NCI-H69 (cell line): ENCODE data around the gene METTL1.
"Not testable (repeated sequence)": the region's sequence is repeated elsewhere in the genome, so short reads cannot be mapped to it uniquely, and the experiment has no call there.

ENCODE experiments used
- DNase-seq: peaks from one replicate; lab custom pipeline; 2025; lab: John Stamatoyannopoulos, UW

The METTL1 gene

DNA sequence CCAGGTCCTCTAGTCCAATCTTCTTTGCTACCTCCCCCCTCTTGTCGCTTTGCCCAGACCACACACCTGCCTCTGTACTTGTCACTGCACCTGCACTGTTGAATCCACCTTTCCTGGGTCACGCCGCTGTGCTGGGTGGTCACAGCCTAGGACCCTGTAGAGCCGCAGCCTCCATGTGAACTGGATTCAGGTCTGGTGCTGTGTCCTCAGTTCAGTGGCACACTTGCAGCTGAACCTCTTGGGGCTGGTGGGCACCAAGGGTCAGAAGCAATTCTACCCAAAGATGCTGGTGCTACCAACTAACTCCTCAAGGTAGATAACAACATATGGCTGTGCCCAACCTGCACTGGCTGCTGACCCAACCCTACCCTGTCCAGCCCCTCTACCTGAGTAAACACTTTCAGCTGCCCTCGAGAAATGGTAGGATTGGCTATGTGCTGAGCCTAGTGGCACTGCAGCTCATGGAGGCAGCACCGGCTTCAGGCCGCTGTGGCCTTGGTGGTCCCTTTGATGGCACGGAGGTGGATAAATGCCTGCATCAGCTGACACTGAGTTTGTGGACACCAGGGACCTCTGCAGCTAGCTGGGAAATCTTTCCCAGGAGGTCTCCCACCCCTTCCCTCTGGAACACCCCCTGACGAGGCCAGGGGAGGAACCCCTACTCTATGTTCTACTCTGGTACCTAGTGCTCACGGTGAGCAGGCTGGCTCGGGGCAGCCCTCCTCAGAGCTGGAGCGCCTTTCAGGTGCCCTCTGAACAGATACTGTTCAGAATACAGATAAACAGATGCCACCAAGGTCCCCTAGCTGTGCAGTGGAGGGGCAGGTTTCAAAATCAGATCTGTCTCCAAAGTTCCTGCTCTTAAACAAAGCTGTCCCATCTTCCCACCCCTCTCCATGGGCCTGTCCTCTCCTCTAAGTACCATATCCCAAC is 47.6 kb downstream of the METTL1 start:
- DNase-seq, result no peak

DNA sequence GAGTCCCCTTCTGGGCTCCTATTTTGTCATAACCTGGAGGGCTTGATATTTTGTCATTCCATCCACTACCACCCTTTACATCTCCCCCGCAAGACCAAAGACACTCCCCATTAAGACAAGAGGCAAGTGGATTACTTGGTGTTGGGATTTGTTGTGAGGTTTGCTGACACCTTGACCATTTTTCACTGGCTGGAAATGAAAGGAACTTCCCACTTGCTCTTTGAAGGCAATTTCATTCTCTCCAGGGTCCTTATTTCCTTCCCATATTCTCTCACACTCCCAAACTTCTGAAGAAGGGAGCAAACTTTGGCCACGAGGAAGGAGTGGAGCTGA is 48.3 kb downstream of the METTL1 start:
- DNase-seq, result no peak

DNA sequence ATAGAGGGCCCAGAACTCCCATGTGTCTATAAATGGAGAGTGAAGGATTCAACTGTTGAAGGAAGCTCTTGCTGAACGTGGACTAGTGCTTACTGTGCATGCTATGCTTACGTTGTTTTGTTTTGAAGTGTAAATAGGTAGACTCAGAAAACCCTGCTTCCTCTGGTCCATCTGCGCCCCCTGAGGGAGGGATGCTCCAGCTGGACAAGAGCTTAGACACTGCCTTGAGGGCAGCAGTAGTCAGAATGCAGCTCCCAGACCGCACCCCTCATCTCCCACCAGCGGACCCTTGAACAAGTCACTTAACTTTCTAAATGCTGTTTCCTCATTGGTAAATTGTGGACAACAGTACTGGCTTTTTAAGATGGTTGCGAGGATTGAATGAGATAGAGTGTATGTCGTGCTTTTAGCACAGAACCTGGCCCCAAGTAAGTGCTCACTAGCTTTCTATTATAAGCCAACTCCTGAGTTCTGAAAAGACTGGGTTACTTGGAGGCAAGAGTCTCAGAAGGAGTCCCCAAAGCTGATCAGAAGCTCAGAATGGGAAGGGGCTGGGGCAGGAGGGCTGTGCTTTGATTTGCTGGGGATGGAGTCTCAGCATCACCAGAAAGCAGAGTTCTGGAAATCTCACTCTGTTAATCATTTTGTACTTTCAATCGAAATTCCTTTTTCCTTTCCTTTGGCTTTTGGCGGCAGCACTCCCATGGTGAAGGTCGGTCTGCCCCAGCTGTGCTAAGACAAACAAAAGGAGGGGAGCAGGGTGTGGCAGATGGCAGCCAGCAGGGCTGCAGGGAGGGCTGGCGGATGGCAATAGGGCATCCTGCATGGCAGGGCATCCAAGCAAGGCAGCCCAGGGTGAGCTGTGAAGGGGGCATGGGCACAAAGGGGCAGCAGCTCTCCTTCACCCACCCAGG is 48.9 kb downstream of the METTL1 start:
- DNase-seq, result peak; percentile 87

DNA sequence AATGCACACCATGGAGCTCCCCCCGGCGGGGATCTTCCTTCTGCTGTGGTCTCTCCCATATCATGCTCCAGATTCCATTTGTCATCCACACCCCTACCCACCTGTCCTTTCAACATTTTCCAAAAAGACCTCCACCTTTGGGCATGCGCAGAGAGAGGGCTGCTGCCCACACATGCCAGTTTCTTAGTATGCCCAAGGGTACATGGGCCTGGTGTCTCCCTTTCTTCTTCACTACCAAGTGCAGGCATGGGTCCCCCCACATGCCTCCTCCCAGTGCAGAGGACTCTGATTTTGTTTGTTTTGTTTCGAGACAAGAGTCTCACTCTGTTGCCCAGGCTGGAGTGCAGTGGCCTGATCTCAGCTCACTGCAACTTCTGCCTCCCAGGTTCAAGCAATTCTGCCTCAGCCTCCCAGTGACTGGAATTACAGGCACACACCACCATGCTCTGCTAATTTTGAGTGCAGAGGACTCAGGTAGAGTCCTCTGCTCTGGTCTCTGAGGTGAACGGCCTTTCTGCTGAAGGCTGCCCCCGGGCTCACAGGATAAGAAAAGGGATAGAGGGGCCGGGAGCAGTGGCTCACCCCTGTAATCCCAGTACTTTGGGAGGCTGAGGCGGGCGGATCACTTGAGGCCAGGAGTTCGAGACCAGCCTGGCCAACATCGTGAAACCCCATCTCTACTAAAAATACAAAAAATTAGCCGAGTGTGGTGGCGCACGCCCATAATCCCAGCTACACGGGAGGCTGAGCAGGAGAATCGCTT is 49.9 kb downstream of the METTL1 start:
- DNase-seq, result not testable (repeated sequence)

DNA sequence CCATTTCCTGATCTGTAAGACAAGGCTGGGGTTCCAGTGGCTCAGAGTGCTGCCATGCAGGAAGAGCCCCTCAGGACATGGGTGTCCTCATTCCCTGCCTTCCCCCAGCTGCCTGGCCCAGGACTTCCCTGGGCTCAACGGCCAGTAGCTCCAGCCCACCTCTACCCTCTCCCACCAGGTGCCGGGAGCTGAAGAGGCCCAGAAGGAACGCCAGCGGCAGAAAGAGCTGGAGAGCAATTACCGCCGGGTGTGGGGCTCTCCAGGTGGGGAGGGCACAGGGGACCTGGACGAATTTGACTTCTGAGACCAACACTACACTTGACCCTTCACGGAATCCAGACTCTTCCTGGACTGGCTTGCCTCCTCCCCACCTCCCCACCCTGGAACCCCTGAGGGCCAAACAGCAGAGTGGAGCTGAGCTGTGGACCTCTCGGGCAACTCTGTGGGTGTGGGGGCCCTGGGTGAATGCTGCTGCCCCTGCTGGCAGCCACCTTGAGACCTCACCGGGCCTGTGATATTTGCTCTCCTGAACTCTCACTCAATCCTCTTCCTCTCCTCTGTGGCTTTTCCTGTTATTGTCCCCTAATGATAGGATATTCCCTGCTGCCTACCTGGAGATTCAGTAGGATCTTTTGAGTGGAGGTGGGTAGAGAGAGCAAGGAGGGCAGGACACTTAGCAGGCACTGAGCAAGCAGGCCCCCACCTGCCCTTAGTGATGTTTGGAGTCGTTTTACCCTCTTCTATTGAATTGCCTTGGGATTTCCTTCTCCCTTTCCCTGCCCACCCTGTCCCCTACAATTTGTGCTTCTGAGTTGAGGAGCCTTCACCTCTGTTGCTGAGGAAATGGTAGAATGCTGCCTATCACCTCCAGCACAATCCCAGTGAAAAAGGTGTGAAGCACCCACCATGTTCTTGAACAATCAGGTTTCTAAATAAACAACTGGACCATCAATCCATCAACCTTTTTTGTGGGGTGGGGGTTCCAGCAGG is 51.0 kb downstream of the METTL1 start:
- DNase-seq, result no peak

DNA sequence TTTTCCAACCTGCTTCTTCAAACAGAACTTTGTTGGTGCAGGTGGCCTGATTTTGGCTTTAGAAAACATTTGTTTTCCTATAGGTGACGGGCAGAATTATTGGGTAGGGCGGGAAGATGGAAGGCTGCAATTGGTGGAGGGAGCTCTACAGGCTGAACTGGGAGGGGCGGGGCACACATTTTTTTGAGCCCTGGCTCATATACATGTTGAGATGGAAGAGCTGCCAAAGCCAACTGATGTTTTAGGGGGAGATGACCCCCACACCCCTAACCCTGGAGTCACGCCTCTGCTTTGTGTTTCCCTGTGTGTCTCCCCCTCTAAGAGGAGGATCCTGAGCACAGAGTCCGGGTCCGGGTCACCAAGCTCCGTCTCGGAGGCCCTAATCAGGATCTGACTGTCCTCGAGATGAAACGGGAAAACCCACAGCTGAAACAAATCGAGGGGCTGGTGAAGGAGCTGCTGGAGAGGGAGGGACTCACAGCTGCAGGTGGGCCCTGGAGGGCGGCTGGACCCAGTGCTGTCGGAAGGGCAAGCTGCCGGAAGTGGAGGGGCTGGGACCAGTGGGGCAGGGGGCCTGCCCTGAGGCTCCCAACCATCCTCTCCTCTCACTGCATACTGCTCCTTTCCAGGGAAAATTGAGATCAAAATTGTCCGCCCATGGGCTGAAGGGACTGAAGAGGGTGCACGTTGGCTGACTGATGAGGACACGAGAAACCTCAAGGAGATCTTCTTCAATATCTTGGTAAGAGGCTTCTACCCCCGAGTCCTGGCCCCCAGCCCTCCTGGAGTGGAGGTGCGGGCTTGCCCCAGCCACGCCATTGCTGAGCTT is 51.9 kb downstream of the METTL1 start:
- no peak for DNase-seq

DNA sequence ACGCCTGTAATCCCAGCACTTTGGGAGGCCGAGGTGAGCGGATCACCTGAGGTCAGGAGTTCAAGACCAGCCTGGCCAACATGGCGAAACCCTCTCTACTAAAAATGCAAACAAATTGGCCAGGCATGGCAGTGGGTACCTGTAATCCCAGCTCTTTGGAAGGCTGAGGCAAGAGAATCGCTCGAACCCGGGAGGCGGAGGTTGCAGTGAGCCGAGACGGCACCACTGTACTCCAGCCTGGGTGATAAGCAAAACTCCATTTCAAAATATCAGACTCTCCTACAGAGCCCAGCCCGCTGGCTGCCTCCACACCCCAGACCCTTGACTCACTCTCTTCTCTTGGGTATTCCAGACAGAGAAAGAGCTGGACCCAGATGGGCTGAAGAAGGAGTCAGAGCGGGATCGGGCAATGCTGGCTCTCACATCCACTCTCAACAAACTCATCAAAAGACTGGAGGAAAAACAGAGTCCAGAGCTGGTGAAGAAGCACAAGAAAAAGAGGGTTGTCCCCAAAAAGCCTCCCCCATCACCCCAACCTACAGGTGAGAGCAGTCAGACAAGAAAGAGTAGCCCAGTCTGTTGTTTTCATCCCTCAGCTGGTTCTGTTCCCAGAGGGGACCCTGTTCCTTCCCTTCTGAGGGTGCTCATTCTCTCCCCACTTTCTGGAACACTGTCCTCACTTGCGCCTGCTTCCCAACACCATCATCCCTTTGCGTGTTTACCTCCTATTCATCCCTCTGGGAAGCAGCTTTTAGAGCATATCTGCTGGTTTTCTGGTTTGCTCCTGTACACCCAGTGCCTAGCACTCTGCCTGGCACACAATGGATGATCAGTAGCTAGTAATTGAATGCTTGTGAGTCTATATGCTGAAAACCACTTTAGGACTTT is 53.0 kb downstream of the METTL1 start:
- no peak for DNase-seq
